HG03457 (cell line): ENCODE data around the gene PRKAG2.
"Not testable (repeated sequence)": the region's sequence is repeated elsewhere in the genome, so short reads cannot be mapped to it uniquely, and the experiment has no call there.

Experiments
- ATAC-seq: cut with Tn5 transposase; IDR thresholded peaks from one replicate; pipeline ENCODE4 v1.9.1; 2021; ENCODE audit warnings: moderate number of reproducible peaks; ENCODE audit not compliant: unreplicated experiment

PRKAG2 gene

DNA sequence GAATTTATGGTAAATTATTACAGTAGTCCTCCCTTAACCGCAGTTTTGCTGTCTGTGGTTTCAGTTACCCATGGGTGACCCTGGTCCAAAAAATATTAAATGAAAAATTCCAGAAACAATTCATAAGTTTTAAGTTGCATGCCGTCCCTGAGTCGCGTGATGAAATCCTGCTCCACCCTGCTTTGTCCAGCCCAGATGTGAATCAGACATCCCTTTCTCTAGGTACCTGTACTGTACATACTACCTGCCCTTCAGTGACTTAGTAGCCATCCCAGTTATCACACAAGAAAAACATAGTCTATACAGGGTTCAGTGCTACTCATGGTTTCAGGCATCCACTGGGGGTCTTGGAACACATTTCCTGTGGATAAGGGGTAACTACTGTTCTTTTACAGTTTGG lies 336.8 kb downstream of the PRKAG2 start:
- no peak for ATAC-seq

GRCh38 chr7:151539088-151539671 lies 337.7 kb downstream of the PRKAG2 start:
- peak; percentile 65 for ATAC-seq

DNA sequence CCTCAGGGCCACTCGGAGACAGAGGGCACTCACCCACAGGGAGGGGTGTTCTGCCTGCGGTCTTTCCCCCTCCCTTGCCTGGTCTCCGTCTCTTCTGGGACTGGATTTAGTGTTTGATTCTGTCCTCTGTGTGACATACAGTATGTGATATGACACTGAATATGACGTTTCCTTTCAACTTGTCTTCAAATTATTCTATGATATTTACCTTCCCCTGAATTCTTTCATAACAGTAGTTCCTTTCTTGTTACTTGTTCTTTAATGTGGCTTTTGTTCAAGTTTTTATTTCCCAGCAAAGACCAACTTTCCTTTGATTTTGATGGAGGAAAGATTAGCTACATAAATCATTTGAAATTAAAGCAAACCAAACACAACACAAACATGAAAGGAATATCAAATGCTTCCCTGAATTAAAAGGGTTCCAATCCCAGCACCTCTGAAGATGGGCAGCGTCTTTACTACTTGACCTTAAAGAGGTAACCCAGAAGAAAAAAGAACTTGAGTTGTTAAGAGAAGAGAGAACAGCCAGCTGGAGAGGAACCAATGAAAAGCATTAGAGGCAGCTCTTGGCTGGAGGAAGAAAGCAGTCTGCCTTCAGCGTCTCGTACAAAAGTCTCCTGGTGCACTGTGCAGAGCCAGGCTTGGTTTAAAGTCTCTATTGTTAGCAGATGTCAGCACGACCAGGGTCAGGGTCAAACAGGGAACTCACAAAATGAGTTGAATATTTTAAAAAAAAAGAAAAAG lies 338.9 kb downstream of the PRKAG2 start:
- no peak for ATAC-seq

- not testable (repeated sequence) for ATAC-seq
These were observed 340.7 kb downstream of the PRKAG2 start for GRCh38 chr7:151536178-151536577.

DNA sequence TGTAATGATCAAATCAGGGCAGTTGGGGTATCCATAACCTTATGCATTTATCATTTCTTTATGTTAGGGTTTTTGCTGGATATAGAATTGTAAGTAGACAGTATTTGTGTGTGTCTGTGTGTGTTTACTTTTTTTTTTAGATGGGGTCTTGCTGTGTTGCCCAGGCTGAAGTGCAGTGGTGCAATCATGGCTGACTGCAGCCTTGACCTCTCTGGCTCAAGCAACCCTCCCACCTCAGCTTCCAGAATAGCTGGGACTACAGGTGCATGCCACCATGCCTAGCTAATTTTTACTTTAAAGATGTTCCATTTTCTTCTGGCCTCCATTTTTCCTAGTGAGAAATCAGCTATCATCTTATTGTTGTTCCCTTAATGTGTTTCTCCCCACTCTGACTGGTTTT lies 347.1 kb downstream of the PRKAG2 start:
- no peak for ATAC-seq

DNA sequence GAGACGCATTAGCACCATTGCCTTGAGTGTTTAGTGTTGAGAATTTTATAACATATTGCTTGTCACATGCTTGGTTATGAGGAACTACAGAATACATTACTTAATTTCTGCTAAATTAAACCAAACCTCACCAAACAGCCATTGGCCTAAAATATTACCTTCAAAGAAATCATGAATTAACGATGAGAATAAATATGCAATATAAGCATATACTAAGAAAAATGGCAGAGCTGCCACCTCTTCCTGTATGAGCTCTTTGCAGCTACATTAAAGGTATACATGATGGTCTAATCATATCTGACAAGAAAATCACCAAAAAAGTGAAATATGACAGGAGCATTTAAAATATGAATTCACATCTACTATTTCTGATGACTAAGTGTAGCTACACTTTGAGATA lies 352.1 kb downstream of the PRKAG2 start:
- no peak for ATAC-seq

- no peak for ATAC-seq
These were observed 352.6 kb downstream of the PRKAG2 start for GRCh38 chr7:151524331-151524730.

DNA sequence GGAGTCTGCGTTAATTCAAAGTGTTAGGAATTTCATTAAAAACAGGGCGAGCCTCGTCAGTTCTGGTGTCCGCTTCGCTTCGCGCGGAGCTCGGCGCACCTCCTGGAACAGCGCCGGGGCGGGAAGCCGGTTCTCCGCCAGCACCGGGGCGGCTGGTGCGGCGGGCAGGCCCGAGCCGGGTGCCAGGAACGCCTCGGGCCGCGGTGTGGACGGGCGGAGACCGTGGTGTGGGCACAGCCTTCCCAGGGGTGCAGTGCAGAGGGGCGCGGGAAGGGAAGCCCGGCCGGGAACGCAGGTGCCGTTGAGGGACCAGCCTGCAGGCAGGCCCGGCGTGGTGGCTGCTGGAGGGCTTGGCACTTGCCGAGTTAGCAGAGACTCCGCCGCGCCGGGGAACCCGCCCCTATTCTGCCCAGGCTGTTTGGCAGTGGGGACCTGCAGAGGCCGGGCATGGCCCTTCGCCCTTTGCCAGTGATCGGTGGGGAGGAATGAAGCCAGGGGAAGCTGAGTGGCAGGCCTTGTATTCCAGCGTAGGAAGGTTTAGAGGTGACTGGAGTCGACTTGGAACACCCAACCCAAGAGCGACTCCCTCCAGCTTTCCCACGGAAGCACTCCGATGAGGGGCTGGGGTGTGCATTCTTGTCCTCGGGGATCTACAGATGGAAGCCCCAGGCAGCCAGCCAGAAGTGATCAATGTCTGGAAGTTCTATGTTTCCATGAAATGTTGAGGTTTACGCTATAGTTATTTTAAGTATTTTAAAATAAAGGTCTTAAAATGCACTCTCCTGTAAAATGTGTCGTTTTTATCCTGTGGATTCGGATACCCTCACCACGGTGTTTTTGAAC lies 356.3 kb downstream of the PRKAG2 start:
- ATAC-seq = peak; percentile 2

GRCh38 chr7:151519765-151520418 lies 357.0 kb downstream of the PRKAG2 start, which contains the start of gene RHEB:
TSS of gene RHEB (minus strand) at chr7:151519895. CDS start at chr7:151519511, 384 bp downstream.
- ATAC-seq = peak; percentile 63

DNA sequence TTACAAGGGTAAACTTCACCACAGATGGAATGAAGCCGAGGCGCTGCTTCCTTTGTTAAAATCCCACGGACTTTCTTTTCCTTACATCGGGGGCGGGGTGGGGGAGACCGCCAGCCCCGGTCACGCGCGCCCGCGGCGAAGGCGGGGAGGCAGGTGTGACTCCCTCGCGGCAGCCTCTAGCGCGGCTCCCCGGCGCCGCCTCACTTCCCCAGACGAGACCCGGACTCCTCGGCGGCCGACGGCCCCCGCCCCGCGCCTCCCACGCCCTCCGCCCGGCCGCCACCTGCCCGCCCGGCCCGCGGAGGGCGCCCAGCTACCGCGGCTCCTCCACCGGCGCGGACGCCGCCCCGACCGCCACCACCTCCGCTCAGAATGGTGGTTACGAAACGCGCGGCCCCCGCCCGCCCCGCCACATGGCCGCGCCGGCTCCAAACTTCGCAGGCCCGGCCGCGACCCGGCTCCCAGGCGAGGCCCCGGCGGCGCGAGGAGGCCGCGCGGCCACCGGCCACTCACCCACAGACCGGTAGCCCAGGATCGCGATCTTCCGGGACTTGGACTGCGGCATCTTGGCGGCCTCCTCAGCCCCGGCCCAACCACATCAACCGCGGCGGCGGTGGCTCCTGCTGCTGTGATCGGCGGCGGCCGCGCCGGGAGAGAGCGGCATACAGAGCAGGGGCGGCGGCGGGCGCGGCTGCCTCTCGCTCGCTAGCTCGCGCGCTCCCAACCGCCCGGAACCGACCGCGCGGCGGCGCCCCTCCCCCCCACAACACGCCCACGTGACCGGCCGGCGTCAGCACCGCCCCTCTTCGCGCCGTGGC lies 357.8 kb downstream of the PRKAG2 start:
- ATAC-seq = peak; percentile 34

DNA sequence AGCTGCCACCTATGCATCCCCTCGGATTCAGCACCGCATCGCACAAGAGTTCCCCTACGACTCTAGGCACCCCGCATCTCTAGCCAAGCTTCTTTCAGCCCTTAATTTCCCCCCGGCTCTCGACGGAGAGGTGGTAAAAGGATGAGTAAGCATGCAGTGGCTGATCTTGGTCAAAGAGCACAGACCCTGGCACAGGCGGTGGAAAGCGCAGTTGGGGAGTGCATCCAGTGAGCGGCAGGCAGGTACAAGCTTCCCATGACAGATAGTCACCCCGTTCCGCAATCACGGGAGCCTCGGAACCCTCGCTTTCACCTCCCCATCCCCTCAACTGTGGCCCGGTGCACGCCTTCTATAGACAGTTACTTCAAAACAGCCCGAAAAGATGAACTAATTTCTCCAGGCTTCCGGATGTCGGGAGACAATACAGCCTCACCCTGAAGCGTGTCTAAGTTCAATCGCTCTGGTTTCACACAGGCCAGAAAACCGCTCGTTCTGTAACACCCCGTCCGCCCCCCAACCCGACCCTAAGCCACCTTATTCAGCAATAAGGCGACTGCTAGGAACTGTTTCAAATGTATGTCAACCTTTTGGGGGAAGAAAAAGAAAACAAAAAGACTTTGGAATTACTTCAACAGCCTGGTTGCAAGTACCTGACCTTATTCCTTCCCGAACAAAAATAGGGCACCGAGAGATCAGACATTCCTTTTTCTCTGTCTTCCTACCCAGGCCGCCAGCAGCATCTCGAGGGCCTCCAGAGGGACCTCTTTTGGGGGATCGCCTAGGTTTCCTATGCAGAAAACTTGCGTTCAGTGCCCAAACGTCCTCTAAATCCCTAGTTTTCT lies 358.6 kb downstream of the PRKAG2 start:
- no peak for ATAC-seq

DNA sequence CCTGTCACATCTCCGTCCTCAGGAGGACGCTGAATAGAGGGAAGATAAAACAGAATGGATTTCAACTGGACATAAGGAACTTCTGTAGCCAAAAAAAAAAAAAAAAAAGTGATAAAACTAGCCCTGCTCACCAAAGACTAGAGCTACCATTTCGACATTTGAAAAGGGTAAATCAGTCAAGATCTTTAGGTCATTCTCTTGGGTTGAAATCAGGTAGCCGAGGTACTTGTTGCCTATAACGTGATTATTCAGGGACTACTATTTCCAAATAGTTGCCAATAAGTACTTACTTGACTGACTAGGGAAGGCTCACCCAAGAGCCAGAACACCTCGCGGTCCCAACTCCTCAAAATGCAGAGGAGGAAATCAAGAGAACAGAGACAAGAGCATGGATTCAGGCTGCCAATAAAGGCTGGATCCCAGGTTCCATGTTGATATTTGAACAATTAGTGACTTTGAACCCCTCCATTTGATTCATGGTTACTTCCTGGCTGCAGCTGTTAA lies 359.3 kb downstream of the PRKAG2 start:
- ATAC-seq = no peak

DNA sequence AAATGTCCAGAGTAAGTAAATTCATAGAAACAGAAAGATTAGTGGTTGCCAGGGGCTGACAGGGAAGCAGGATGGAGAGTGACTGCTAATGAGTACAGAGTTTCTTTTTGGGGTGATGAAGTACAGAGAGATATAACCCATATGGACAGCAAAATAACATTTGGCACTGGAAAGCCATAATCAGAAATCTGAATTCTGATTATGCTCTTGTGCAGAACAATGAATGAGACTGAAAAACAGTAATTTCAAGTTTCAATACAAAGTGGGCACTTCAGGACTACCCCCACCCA lies 361.7 kb downstream of the PRKAG2 start:
- ATAC-seq = no peak

DNA sequence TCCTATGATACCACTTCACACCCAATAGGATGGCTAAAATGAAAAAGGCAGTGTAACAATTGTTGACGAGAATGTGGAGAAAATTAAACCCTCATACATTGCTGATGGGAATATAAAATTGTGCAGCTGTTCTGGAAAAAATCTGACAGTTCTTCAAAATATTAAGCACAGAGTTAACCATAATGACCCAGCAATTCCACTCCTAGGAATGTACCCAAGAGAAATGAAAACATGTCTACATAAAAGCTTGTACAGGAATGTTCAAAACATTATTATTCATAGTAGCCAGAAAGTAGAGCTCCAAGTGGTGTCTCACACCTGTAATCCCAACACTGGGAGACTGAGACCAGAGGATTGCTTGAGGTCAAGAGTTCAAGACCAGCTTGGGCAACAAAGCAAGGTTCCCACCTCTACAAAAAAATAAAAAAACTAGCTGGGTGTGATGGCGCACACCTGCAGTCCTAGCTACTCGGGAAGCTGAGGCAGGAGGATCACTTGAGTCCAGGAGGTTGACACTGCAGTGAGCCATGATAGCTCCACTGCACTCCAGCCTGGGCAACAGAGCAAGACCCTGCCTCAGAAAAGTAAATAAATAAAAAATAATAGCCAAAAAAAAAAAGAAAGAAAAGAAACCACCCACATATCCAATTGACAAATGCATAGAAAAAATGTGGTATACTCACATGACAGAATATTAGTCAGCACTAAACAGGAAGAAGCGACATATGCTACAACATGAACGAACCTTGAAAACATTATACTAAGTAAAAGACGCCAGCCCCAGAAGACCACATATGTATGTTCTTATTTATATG lies 362.2 kb downstream of the PRKAG2 start:
- ATAC-seq = no peak

- no peak for ATAC-seq
These were observed 363.8 kb downstream of the PRKAG2 start for GRCh38 chr7:151513133-151513532.

DNA sequence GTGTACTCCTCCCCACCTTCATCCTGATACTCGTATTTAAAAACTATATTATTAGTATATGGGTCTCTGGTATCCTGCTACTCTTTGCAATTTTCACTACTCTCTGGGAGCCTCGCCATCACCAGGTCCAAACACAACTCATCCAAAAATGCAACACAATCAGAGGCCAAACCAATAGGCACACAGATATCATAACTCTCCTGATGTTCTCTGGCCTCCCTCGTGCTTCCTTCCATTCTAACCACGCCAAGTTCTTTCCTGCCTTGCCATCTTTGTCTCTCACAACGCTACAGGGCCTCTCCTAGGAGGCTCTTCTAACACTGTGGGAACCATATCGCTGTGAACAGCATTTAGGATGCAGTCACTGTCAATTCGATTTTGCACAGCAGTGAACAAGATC lies 364.6 kb downstream of the PRKAG2 start:
- no peak for ATAC-seq

- no peak for ATAC-seq
These were observed 365.0 kb downstream of the PRKAG2 start for GRCh38 chr7:151511946-151512345.

DNA sequence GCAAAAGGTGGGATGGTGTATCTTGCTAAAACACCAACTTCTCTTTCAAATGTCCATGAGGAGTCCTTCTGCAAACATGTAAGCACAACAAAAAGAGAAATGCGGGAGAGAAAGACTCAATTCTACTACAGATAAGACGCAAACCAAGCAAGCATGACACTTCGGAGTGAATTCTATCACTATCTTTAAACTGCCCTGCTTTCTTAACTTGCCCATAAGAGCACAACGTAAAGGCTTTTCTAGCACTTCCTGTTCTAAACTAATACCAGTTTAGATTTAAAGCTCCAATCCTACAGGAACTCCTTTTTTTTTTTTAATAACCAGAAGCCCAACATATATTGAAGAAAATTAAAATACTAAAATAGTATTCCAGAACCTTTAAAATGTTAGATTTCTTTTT lies 365.6 kb downstream of the PRKAG2 start:
- ATAC-seq = no peak
